ENCODE data around the gene CDK5R1. TPM values are rescaled to one million over a fixed set of nuclear protein-coding genes. Genes with fewer than 3 reads are reported as not detected.

Gene CDK5R1
- total and polyA plus RNA-seq, 2 donors (not counting 1 experiment from before 2014, with no cell fraction given), result 0.33 to 0.56 TPM

- Histone ChIP-seq H4K20me1 (ENCODE audit: control insufficient read depth, extremely low read depth, insufficient read depth, low read length) (no peaks in the 10 kb centered on the region), H3K79me2 (ENCODE audit: control insufficient read depth, insufficient read depth, low read length) (no peaks in the 10 kb centered on the region), H3K4me1 (ENCODE audit: control insufficient read depth, extremely low read depth, insufficient read depth, low read length) (peaks cover 4% of the 10 kb centered on the region), H2AFZ (ENCODE audit: low read length) (no peak overlapping the region), H3K4me2 (ENCODE audit: extremely low read depth, insufficient read depth, low read length) (no peak overlapping the region), H3K27ac (ENCODE audit: insufficient read depth, low read length) (no peak overlapping the region), H3K9me3 (ENCODE audit: control insufficient read depth, insufficient read depth, low read depth, low read length) (no peaks in the 10 kb centered on the region), H3K4me3 (replicated peaks in 1 of 4; ENCODE audit: control extremely low read depth in 1 of 4, insufficient read depth in 1 of 4, low read depth in 3 of 4, low read length in 4 of 4) (no peak overlapping the region), H3K9ac (ENCODE audit: insufficient read depth, low read length) (no peak overlapping the region), H3K27me3 (ENCODE audit: control insufficient read depth, insufficient read depth, low read length) (no peaks in the 10 kb centered on the region), H3K36me3 (ENCODE audit: control insufficient read depth, insufficient read depth, low read length) (no peaks in the 10 kb centered on the region)
- no peak for TF ChIP-seq EZH2 (IDR thresholded peaks at IDR 0.05; ENCODE audit: low read length, missing control alignments)
- DNase-seq (ENCODE audit: low read depth in 2 of 2), result no peak
Measured at GRCh38 chr17:32508926-32509325, 22.1 kb downstream of the CDK5R1 start.

GRCh38 chr17:32510466-32510865, 23.7 kb downstream of the CDK5R1 start:
- Histone ChIP-seq H3K9me3 (ENCODE audit: control insufficient read depth, insufficient read depth, low read depth, low read length) (no peaks in the 10 kb centered on the region), H3K79me2 (ENCODE audit: control insufficient read depth, insufficient read depth, low read length) (no peaks in the 10 kb centered on the region), H3K27ac (ENCODE audit: insufficient read depth, low read length) (no peak overlapping the region), H3K27me3 (ENCODE audit: control insufficient read depth, insufficient read depth, low read length) (no peaks in the 10 kb centered on the region), H3K4me2 (ENCODE audit: extremely low read depth, insufficient read depth, low read length) (no peak overlapping the region), H3K9ac (ENCODE audit: insufficient read depth, low read length) (no peak overlapping the region), H3K4me3 (replicated peaks in 1 of 4; ENCODE audit: control extremely low read depth in 1 of 4, insufficient read depth in 1 of 4, low read depth in 3 of 4, low read length in 4 of 4) (no peak overlapping the region), H3K4me1 (ENCODE audit: control insufficient read depth, extremely low read depth, insufficient read depth, low read length) (no peaks in the 10 kb centered on the region), H4K20me1 (ENCODE audit: control insufficient read depth, extremely low read depth, insufficient read depth, low read length) (no peaks in the 10 kb centered on the region), H3K36me3 (ENCODE audit: control insufficient read depth, insufficient read depth, low read length) (no peaks in the 10 kb centered on the region), H2AFZ (ENCODE audit: low read length) (no peak overlapping the region)
- DNase-seq (ENCODE audit: low read depth in 2 of 2), result no peak
- TF ChIP-seq EZH2 (IDR thresholded peaks at IDR 0.05; ENCODE audit: low read length, missing control alignments), result no peak
- TF ChIP-seq, protein P1, sequence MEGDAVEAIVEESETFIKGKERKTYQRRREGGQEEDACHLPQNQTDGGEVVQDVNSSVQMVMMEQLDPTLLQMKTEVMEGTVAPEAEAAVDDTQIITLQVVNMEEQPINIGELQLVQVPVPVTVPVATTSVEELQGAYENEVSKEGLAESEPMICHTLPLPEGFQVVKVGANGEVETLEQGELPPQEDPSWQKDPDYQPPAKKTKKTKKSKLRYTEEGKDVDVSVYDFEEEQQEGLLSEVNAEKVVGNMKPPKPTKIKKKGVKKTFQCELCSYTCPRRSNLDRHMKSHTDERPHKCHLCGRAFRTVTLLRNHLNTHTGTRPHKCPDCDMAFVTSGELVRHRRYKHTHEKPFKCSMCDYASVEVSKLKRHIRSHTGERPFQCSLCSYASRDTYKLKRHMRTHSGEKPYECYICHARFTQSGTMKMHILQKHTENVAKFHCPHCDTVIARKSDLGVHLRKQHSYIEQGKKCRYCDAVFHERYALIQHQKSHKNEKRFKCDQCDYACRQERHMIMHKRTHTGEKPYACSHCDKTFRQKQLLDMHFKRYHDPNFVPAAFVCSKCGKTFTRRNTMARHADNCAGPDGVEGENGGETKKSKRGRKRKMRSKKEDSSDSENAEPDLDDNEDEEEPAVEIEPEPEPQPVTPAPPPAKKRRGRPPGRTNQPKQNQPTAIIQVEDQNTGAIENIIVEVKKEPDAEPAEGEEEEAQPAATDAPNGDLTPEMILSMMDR (conservative IDR thresholded peaks at IDR 0.05 in 1 of 2, IDR thresholded peaks at IDR 0.05 in 1 of 2; ENCODE audit: low read depth in 1 of 2, low read length in 2 of 2), result no peak

- no peaks in the 10 kb centered on the region for H3K36me3 ChIP-seq (ENCODE audit: control insufficient read depth, insufficient read depth, low read length)
- no peaks in the 10 kb centered on the region for H3K27me3 ChIP-seq (ENCODE audit: control insufficient read depth, insufficient read depth, low read length)
- H3K9me3 ChIP-seq (ENCODE audit: control insufficient read depth, insufficient read depth, low read depth, low read length), result no peaks in the 10 kb centered on the region
- H3K9ac ChIP-seq (ENCODE audit: insufficient read depth, low read length), result no peak overlapping the region
- TF ChIP-seq, protein P1 (conservative IDR thresholded peaks at IDR 0.05 in 1 of 2, IDR thresholded peaks at IDR 0.05 in 1 of 2; ENCODE audit: low read depth in 1 of 2, low read length in 2 of 2), result no peak
- TF ChIP-seq EZH2 (IDR thresholded peaks at IDR 0.05; ENCODE audit: low read length, missing control alignments), result no peak
- no peak overlapping the region for H3K27ac ChIP-seq (ENCODE audit: insufficient read depth, low read length)
- no peaks in the 10 kb centered on the region for H4K20me1 ChIP-seq (ENCODE audit: control insufficient read depth, extremely low read depth, insufficient read depth, low read length)
- no peak overlapping the region for H2AFZ ChIP-seq (ENCODE audit: low read length)
- H3K4me3 ChIP-seq (replicated peaks in 1 of 4; ENCODE audit: control extremely low read depth in 1 of 4, insufficient read depth in 1 of 4, low read depth in 3 of 4, low read length in 4 of 4), result no peak overlapping the region
- no peak for DNase-seq (ENCODE audit: low read depth in 2 of 2)
- no peak overlapping the region for H3K4me2 ChIP-seq (ENCODE audit: extremely low read depth, insufficient read depth, low read length)
- no peaks in the 10 kb centered on the region for H3K4me1 ChIP-seq (ENCODE audit: control insufficient read depth, extremely low read depth, insufficient read depth, low read length)
- no peaks in the 10 kb centered on the region for H3K79me2 ChIP-seq (ENCODE audit: control insufficient read depth, insufficient read depth, low read length)
Measured at GRCh38 chr17:32512328-32512727, 25.5 kb downstream of the CDK5R1 start.

All from fibroblast of lung (primary cell).